Endothelial cell of umbilical vein (primary cell): ENCODE measurements around the gene FKRP. TPM values are rescaled to one million over a fixed set of nuclear protein-coding genes. Genes with fewer than 3 reads are reported as not detected.
A peak's percentile ranks its signal among the peaks of the same experiment; 100 is the strongest.

Experiments used
- BruUV-seq: library from RNA; stranded (reverse); fragments of 400-500 nt; replicated peaks from 2 replicates; lab custom pipeline; 2021; lab: Mats Ljungman, UMichigan
- CTCF ChIA-PET: fragments of 300-600, 350-600 bp; sonication (Branson Sonifier 250); formaldehyde crosslinking; loops from one replicate; lab custom pipeline; 2021; ENCODE audit warnings: antibody characterized with exemption, inconsistent platforms; lab: Charles Lee
- POLR2A ChIA-PET: fragments of 300-600, 350-600 bp; sonication (Branson Sonifier 250); formaldehyde crosslinking; loops from one replicate; lab custom pipeline; 2021; ENCODE audit warnings: antibody characterized with exemption, inconsistent platforms; lab: Charles Lee
- DNase-seq: peaks from one replicate; pipeline ENCODE4 v3.0.0-alpha.2; 2011; ENCODE audit warnings: low read depth, low spot score
- FAIRE-seq: peaks from 2 replicates; lab custom pipeline; 2011; peaks lifted over from hg19 to GRCh38; lab: Jason Lieb, UNC
- H2AFZ ChIP-seq: 2 replicates; pipeline ENCODE4 v1.6.0; 2012; ENCODE audit warnings: low read depth, low read length, control low read depth, inconsistent platforms
- H3K27ac ChIP-seq: 2 replicates; pipeline ENCODE4 v1.5.1; 2011; ENCODE audit warnings: low read depth, mild to moderate bottlenecking, control low read depth, low read length, moderate library complexity; ENCODE audit not compliant: insufficient read depth
- H3K27me3 ChIP-seq, 2 experiments: 2 replicates each; pipeline versions ENCODE4 v1.6.0 to v1.6.1; 2011; ENCODE audit warnings: low read length in 2 of 2, mixed read lengths in 1 of 2; ENCODE audit not compliant: control insufficient read depth in 2 of 2, insufficient read depth in 2 of 2
- H3K36me3 ChIP-seq, 2 experiments: 2 replicates in 1 of 2; 3 replicates in 1 of 2; pipeline ENCODE4 v1.5.1; 2011; ENCODE audit warnings: low read length in 2 of 2, mild to moderate bottlenecking in 1 of 2, moderate library complexity in 1 of 2; ENCODE audit not compliant: control insufficient read depth in 2 of 2, insufficient read depth in 2 of 2; ENCODE audit errors: extremely low read depth in 1 of 2
- H3K4me1 ChIP-seq: 3 replicates; pipeline ENCODE4 v1.5.1; 2011; ENCODE audit warnings: mild to moderate bottlenecking, low read length; ENCODE audit not compliant: control insufficient read depth, insufficient read depth; ENCODE audit errors: extremely low read depth
- H3K4me2 ChIP-seq: 2 replicates; pipeline ENCODE4 v1.6.1; 2011; ENCODE audit warnings: low read length, control low read depth, mixed read lengths; ENCODE audit not compliant: insufficient read depth
- H3K4me3 ChIP-seq, 3 experiments: fragments of 200-600 bp in 1 of 3; sonication (generic), shearing (Covaris generic) in 1 of 3; replicated peaks in 1 of 3; 2 replicates each; pipeline ENCODE4 v1.5.1; 2011 to 2016; ENCODE audit warnings: control low read depth in 3 of 3, low read length in 3 of 3, mild to moderate bottlenecking in 2 of 3, inconsistent platforms in 1 of 3, low read depth in 1 of 3, moderate library complexity in 1 of 3; ENCODE audit not compliant: insufficient read depth in 1 of 3
- H3K79me2 ChIP-seq: 2 replicates; pipeline ENCODE4 v1.6.0; 2012; ENCODE audit warnings: low read length, inconsistent platforms; ENCODE audit not compliant: control insufficient read depth, insufficient read depth
- H3K9ac ChIP-seq: replicated peaks from 2 replicates; pipeline ENCODE3; 2011; ENCODE audit warnings: low read length, control low read depth; ENCODE audit not compliant: insufficient read depth; ENCODE audit errors: extremely low read depth
- H3K9me1 ChIP-seq: replicated peaks from 3 replicates; pipeline ENCODE4 v1.6.0; 2011; ENCODE audit warnings: mild to moderate bottlenecking, low read length; ENCODE audit not compliant: control insufficient read depth, insufficient read depth; ENCODE audit errors: extremely low read depth
- H3K9me3 ChIP-seq: replicated peaks from 2 replicates; pipeline ENCODE4 v1.5.1; 2012; ENCODE audit warnings: low read length, inconsistent platforms; ENCODE audit not compliant: control insufficient read depth, insufficient read depth
- H4K20me1 ChIP-seq: replicated peaks from 2 replicates; pipeline ENCODE3; 2011; ENCODE audit warnings: mild to moderate bottlenecking, low read length; ENCODE audit not compliant: control insufficient read depth, insufficient read depth; ENCODE audit errors: extremely low read depth
- EZH2 ChIP-seq: IDR thresholded peaks from 2 replicates; pipeline ENCODE4 v1.6.1; 2012; ENCODE audit warnings: borderline replicate concordance, low read depth, mild to moderate bottlenecking, moderate library complexity, low read length, inconsistent platforms; ENCODE audit not compliant: severe bottlenecking
- FOS ChIP-seq: IDR thresholded peaks from 2 replicates; pipeline ENCODE4 v1.6.1; 2011; ENCODE audit warnings: mild to moderate bottlenecking, low read length, moderate library complexity, borderline replicate concordance; ENCODE audit not compliant: insufficient read depth
- GATA2 ChIP-seq: IDR thresholded peaks from 2 replicates; pipeline ENCODE4 v1.7.0; 2011; ENCODE audit warnings: low read depth, mild to moderate bottlenecking, moderate library complexity, mixed read lengths, low read length; ENCODE audit not compliant: insufficient read length, insufficient read depth
- JUN ChIP-seq: IDR thresholded peaks from 2 replicates; pipeline ENCODE4 v1.6.1; 2011; ENCODE audit warnings: borderline replicate concordance, low read depth; ENCODE audit not compliant: insufficient read length, insufficient read depth
- MYC ChIP-seq: IDR thresholded peaks from one replicate; pipeline ENCODE4 v1.6.1; 2011; ENCODE audit warnings: mild to moderate bottlenecking, low read depth, low read length
- POLR2A ChIP-seq: IDR thresholded peaks from 2 replicates; pipeline ENCODE4 v1.6.1; 2012; ENCODE audit warnings: low read depth, mild to moderate bottlenecking, control low read depth, low read length
- POLR2AphosphoS5 ChIP-seq: IDR thresholded peaks from 2 replicates; pipeline ENCODE4 v1.6.1; 2012; ENCODE audit warnings: low read depth, mild to moderate bottlenecking, control low read depth, low read length, moderate library complexity; ENCODE audit not compliant: insufficient read depth
- dilution Hi-C: fragments of 300-500 bp; cut with MboI; formaldehyde crosslinking; loops from one replicate; pipeline ENCODE4 v1.15.0; 2019; ENCODE audit warnings: low sequenced_read_pairs; ENCODE audit not compliant: extremely low pct_ligation_motif_present
- intact Hi-C: fragments of 100-400 bp; cut with micrococcal nuclease; formaldehyde crosslinking; loops from one replicate; pipeline ENCODE4 v1.10.0; 2022
- polyA plus RNA-seq, 4 experiments: library from polyadenylated mRNA; depleted of rRNA in 3 of 4; stranded (reverse) in 3 of 4; unstranded in 1 of 4; fragments of >200 nt; gene quantifications; 2 replicates each; pipeline versions ENCODE4 v1.2.1 to v1.2.3, GENCODE V29; 2011 to 2012; ENCODE audit warnings: missing spikeins in 1 of 4
- total RNA-seq: library from RNA; stranded (reverse); gene quantifications from 2 replicates; pipeline ENCODE4 v1.2.3, GENCODE V29; 2021
- TF ChIP-seq, protein P1 (sequence below): IDR thresholded peaks from 2 replicates; pipeline ENCODE4 v1.6.1; 2011; ENCODE audit not compliant: insufficient read depth, insufficient read length
- TF ChIP-seq, protein P2 (sequence below), 2 donors: IDR thresholded peaks; 1 replicate in 1 of 2; 2 replicates in 1 of 2; pipeline ENCODE4 v1.5.1; 2011; ENCODE audit warnings: low read length in 2 of 2, mild to moderate bottlenecking in 2 of 2, moderate library complexity in 2 of 2, control low read depth in 1 of 2, inconsistent platforms in 1 of 2, low read depth in 1 of 2; ENCODE audit not compliant: insufficient read depth in 1 of 2; ENCODE audit errors: extremely low read depth in 1 of 2

The FKRP gene
- total and polyA plus RNA-seq, 2 donors (not counting 3 experiments of a cell fraction or from before 2014, with no cell fraction given): 31.5 to 32.8 TPM

DNA sequence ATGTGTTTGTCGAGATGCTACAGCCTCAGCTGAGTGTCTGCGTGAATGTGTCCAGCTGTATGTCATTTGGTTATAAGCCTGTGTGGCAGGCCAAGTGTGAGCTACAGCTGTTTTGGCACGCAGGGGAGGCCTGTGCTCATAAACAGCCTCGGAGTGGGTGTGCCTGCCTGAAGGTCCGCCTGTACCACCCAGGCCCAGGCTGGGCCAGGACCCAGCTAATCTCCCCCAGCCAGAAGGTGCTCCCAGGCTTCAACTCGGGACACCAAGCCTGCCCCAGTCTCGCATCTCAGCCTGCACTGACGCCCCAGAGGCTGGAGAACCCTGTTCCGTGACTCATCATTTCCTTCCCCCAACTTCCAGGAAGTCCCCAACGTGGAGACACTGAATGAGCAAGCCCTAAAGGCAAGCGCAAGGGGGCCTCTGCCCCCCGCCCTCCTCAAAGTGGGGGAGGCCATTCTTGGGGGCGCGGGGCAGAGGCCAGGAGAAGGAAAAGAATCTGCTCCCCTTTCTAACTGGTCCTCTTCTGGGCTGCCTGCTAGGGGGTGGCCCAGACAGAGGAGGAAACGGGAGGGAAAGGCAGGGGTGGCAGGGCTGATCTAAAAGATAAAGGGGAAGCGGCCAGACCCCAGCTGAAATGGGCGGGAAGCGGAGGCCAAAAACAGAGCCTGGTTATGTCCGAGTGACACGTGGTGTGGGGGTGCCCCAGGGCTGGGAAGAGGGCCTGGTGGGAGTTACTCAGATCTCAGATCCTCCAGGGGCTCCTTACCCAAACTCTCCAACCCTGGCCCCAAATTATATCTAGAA lies 40.6 kb downstream of the FKRP start:
- no peaks in the 10 kb centered on the region for H3K27me3 ChIP-seq
- BruUV-seq: TSS peak; percentile 75
- POLR2A ChIA-PET: interaction anchor here (0.6 to 2.5 kb wide), 3 partner anchors 28 to 81 kb away, joined by 3 to 24 read pairs (median 5); no protein-coding TSS in a partner anchor
- dilution Hi-C loops (no loop called here), intact Hi-C loops (loop anchor here (1.0 to 5.0 kb wide), 4 partner anchors 31 to 471 kb away; partner anchors contain the start of gene CCDC9)
- TF ChIP-seq EZH2 (no peak), MYC (no peak), POLR2AphosphoS5 (peak; percentile 74), FOS (peak; percentile 87), JUN (peak; percentile 84), POLR2A (no peak), GATA2 (peak; percentile 85)
- TF ChIP-seq, protein P1, sequence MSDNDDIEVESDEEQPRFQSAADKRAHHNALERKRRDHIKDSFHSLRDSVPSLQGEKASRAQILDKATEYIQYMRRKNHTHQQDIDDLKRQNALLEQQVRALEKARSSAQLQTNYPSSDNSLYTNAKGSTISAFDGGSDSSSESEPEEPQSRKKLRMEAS: peak; percentile 12
- TF ChIP-seq, protein P2, sequence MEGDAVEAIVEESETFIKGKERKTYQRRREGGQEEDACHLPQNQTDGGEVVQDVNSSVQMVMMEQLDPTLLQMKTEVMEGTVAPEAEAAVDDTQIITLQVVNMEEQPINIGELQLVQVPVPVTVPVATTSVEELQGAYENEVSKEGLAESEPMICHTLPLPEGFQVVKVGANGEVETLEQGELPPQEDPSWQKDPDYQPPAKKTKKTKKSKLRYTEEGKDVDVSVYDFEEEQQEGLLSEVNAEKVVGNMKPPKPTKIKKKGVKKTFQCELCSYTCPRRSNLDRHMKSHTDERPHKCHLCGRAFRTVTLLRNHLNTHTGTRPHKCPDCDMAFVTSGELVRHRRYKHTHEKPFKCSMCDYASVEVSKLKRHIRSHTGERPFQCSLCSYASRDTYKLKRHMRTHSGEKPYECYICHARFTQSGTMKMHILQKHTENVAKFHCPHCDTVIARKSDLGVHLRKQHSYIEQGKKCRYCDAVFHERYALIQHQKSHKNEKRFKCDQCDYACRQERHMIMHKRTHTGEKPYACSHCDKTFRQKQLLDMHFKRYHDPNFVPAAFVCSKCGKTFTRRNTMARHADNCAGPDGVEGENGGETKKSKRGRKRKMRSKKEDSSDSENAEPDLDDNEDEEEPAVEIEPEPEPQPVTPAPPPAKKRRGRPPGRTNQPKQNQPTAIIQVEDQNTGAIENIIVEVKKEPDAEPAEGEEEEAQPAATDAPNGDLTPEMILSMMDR (IDR thresholded peaks at IDR 0.05; ENCODE audit: extremely low read depth in 1 of 2, insufficient read depth in 1 of 2, low read depth in 1 of 2, low read length in 2 of 2): no peak
- H3K9me3 ChIP-seq: no peaks in the 10 kb centered on the region
- H3K36me3 ChIP-seq: peaks cover 10 to 14% of the 10 kb centered on the region in 2 experiments
- peak overlapping the region; percentile 69 for H3K4me2 ChIP-seq
- FAIRE-seq (peak; percentile 92), DNase-seq (peak; percentile 77)
- peak overlapping the region; percentile 98 for H3K27ac ChIP-seq
- peaks cover 4% of the 10 kb centered on the region for H4K20me1 ChIP-seq
- H3K4me1 ChIP-seq: peaks cover 34% of the 10 kb centered on the region
- CTCF ChIA-PET: interaction anchor here (0.7 to 6.7 kb wide), 4 partner anchors 16 to 54 kb away, joined by 5 to 63 read pairs (median 14); no protein-coding TSS in a partner anchor
- peaks cover 63% of the 10 kb centered on the region for H3K79me2 ChIP-seq
- H3K9ac ChIP-seq: peak overlapping the region; percentile 94
- peak overlapping the region; percentile 2 for H2AFZ ChIP-seq
- H3K9me1 ChIP-seq: no peaks in the 10 kb centered on the region
- peak overlapping the region; percentile 60 to 99 (median 89) for H3K4me3 ChIP-seq
